ENCODE measurements around the gene POLK. TPM values are rescaled to one million over a fixed set of nuclear protein-coding genes. Genes with fewer than 3 reads are reported as not detected.

The POLK gene
- total RNA-seq, 1 experiment from 2014 or later: 7.5 TPM

GRCh38 chr5:75639535-75640311, 128.0 kb downstream of the POLK start:
- Mint-ChIP-seq H3K27ac (ENCODE audit: unreplicated experiment) (no peak overlapping the region), H3K4me1 (ENCODE audit: low read depth, unreplicated experiment) (no peaks in the 10 kb centered on the region), H3K36me3 (ENCODE audit: insufficient read depth, unreplicated experiment) (no peaks in the 10 kb centered on the region), H3K4me3 (ENCODE audit: unreplicated experiment) (no peak overlapping the region), H3K27me3 (ENCODE audit: insufficient read depth, unreplicated experiment) (no peaks in the 10 kb centered on the region), H3K9me3 (ENCODE audit: unreplicated experiment) (no peaks in the 10 kb centered on the region)
- no TSS peak for BruUV-seq (replicated peaks)
- H3K27me3 ChIP-seq (replicated peaks; ENCODE audit: control insufficient read depth, insufficient read depth, low read length): no peaks in the 10 kb centered on the region
- intact Hi-C loops (cut with micrococcal nuclease; ENCODE audit: unreplicated experiment): no loop called here
- ChIA-PET CTCF (no interaction called here), POLR2A (no interaction called here)
- H3K4me3 ChIP-seq (ENCODE audit: low read depth, low read length): no peak overlapping the region
- no peak for DNase-seq
- H3K4me1 ChIP-seq: no peaks in the 10 kb centered on the region
- no peak for TF ChIP-seq CTCF (IDR thresholded peaks at IDR 0.05; ENCODE audit: insufficient read depth in 1 of 2, low read depth in 1 of 2, low read length in 1 of 2, severe bottlenecking in 1 of 2, unreplicated experiment in 1 of 2)
- H3K36me3 ChIP-seq (ENCODE audit: control insufficient read depth, insufficient read depth, low read length): 0 out of 2 replicates have a peak, but pooled peaks cover 1% of the 10 kb centered on the region
- H3K9me3 ChIP-seq: 0 out of 2 replicates have a peak, but pooled peaks cover 5% of the 10 kb centered on the region

- Histone ChIP-seq H3K27me3 (replicated peaks; ENCODE audit: control insufficient read depth, insufficient read depth, low read length) (no peaks in the 10 kb centered on the region), H3K4me3 (ENCODE audit: low read depth, low read length) (no peak overlapping the region), H3K4me1 (no peaks in the 10 kb centered on the region), H3K9me3 (0 out of 2 replicates have a peak, but pooled peaks cover 5% of the 10 kb centered on the region), H3K36me3 (ENCODE audit: control insufficient read depth, insufficient read depth, low read length) (0 out of 2 replicates have a peak, but pooled peaks cover 1% of the 10 kb centered on the region)
- no peak overlapping the region for H3K27ac Mint-ChIP-seq (ENCODE audit: unreplicated experiment)
- ChIA-PET POLR2A (no interaction called here), CTCF (no interaction called here)
- H3K36me3 Mint-ChIP-seq (ENCODE audit: insufficient read depth, unreplicated experiment): no peaks in the 10 kb centered on the region
- no peak for DNase-seq
- no peaks in the 10 kb centered on the region for H3K4me1 Mint-ChIP-seq (ENCODE audit: low read depth, unreplicated experiment)
- intact Hi-C loops (cut with micrococcal nuclease; ENCODE audit: unreplicated experiment): no loop called here
- no peaks in the 10 kb centered on the region for H3K9me3 Mint-ChIP-seq (ENCODE audit: unreplicated experiment)
- no peaks in the 10 kb centered on the region for H3K27me3 Mint-ChIP-seq (ENCODE audit: insufficient read depth, unreplicated experiment)
- no TSS peak for BruUV-seq (replicated peaks)
- no peak for TF ChIP-seq CTCF (IDR thresholded peaks at IDR 0.05; ENCODE audit: insufficient read depth in 1 of 2, low read depth in 1 of 2, low read length in 1 of 2, severe bottlenecking in 1 of 2, unreplicated experiment in 1 of 2)
- H3K4me3 Mint-ChIP-seq (ENCODE audit: unreplicated experiment): no peak overlapping the region
Measured at GRCh38 chr5:75640395-75640794, 128.7 kb downstream of the POLK start.

- no peak overlapping the region for H3K27ac Mint-ChIP-seq (ENCODE audit: unreplicated experiment)
- Histone ChIP-seq H3K4me3 (ENCODE audit: low read depth, low read length) (no peak overlapping the region), H3K36me3 (ENCODE audit: control insufficient read depth, insufficient read depth, low read length) (0 out of 2 replicates have a peak, but pooled peaks cover 1% of the 10 kb centered on the region), H3K4me1 (no peaks in the 10 kb centered on the region), H3K27me3 (replicated peaks; ENCODE audit: control insufficient read depth, insufficient read depth, low read length) (no peaks in the 10 kb centered on the region), H3K9me3 (0 out of 2 replicates have a peak, but pooled peaks cover 5% of the 10 kb centered on the region)
- H3K4me3 Mint-ChIP-seq (ENCODE audit: unreplicated experiment): no peak overlapping the region
- no peak for DNase-seq
- intact Hi-C loops (cut with micrococcal nuclease; ENCODE audit: unreplicated experiment): no loop called here
- no peaks in the 10 kb centered on the region for H3K36me3 Mint-ChIP-seq (ENCODE audit: insufficient read depth, unreplicated experiment)
- BruUV-seq (replicated peaks): no TSS peak
- no peaks in the 10 kb centered on the region for H3K4me1 Mint-ChIP-seq (ENCODE audit: low read depth, unreplicated experiment)
- ChIA-PET CTCF (no interaction called here), POLR2A (no interaction called here)
- TF ChIP-seq CTCF (IDR thresholded peaks at IDR 0.05; ENCODE audit: insufficient read depth in 1 of 2, low read depth in 1 of 2, low read length in 1 of 2, severe bottlenecking in 1 of 2, unreplicated experiment in 1 of 2): no peak
- no peaks in the 10 kb centered on the region for H3K9me3 Mint-ChIP-seq (ENCODE audit: unreplicated experiment)
- H3K27me3 Mint-ChIP-seq (ENCODE audit: insufficient read depth, unreplicated experiment): no peaks in the 10 kb centered on the region
Measured at GRCh38 chr5:75640826-75641225, 129.1 kb downstream of the POLK start.

All from Caco-2 (cell line).